GM21528 (cell line): Measurements from ENCODE around the gene DPYD.

Source experiments
- ATAC-seq: cut with Tn5 transposase; IDR thresholded peaks from one replicate; pipeline ENCODE4 v1.9.1; 2021; ENCODE audit warnings: mild to moderate bottlenecking, moderate library complexity; ENCODE audit not compliant: unreplicated experiment, low FRiP score

DPYD gene

DNA sequence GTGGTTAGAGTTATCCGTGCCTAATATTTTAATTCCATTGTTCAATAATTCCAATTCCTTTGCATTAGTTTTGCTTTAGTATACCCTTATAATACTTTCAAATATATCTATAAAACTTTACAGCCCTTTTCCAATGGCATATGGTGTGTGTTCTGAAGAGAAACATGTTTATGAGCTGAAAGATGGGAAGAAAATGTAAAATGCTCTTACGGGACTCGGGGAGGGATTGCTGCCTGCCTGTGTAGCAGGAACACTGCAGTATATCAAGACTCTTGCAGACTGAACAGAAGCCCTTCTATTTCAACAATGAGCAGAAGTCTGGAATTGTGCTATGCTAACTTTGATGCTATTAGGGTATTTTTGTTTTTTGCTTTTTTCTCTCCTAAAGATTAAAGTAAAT, 792.4 kb downstream of the DPYD start:
- no peak for ATAC-seq

DNA sequence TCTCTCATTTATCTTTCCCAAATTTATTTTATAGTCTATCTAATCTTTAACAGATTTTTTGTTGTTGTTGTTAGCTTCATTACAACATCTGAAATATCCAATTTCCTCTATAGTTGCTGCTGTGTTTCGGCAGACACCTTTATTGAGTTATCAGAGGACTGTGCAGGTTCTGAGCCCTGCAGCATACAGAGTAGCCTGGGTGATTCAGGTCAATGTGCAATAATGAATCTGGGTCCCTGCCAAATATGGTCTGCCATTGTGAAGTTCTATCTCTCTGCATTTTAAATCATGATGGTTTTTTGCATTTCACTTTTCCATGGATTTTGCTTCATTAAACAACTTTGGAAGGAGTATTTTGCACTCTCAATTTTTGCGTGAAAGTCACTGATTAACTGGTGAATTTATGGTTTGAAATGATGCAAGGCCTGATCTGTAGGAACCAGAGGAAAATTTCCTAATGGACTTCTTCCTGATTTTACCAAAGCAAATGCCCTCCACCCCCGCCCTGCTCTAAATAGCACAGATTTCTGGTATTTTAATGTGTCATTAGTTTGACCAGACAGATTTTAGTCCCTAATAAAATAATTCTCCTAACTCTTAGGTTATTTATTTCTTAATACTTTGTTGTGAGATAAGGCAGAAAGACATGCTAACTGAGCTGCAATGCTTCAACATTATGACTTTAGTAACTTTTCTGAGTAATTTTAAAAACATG, 797.0 kb downstream of the DPYD start:
- no peak for ATAC-seq

DNA sequence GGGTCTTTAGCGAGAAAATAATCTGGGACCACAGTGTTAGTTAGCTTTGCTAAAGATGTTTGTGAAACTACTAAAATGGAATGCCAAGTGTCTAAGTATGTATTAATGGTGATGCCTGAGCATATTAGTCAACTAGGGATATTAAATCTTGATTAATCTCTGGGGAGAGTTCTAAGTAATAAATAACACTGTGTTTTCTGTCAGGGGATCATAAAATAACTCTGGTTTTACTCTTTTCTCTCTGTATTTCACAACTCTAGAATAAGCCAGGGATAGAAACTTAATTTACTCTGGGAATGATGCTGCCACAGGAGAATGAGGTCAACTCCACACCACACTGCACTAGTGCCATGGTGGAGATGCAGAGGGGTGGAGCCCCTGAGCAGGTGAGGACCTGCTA, 800.0 kb downstream of the DPYD start:
- no peak for ATAC-seq

DNA sequence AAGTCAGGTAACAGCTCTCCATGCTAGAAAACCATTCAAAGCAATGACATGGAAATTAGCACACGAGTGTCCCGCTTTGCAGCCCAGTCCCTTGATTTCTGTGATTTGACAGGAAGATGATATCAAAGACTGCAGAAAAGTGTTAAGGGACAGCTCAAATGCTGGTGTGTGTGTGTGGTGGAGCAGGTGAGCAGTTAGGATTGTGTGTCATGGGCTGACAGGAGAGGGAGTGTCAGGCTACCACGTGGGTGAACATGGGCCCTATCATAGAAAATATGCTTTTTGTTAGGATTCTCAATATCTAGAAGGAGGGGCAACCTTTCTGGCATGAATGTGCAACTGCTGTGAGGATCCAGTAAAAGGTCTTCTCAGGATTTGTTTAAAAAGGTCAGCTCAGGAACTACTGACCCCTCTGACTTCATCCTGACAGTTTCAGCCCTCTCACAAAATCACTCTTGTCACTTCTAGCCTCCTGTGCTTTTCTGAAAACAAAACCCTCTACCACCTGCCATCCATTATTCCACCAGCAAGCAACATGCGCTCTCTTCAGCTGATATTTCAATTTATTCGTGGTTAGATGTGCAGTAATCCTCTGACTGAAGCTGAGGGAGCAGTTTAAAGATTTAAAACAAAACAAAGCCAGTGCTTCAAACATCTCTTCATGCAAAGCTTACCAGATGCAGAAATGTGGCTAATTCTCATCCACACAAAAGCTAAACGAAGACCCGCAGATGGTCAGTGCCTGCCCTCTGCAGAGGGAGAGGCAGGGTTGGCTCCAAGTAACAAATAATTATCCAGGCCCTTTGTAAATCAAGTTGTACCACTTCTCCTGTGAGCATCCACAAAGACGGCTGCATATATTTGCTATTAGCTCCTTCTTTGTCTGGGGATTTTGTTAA, 801.3 kb downstream of the DPYD start:
- no peak for ATAC-seq

DNA sequence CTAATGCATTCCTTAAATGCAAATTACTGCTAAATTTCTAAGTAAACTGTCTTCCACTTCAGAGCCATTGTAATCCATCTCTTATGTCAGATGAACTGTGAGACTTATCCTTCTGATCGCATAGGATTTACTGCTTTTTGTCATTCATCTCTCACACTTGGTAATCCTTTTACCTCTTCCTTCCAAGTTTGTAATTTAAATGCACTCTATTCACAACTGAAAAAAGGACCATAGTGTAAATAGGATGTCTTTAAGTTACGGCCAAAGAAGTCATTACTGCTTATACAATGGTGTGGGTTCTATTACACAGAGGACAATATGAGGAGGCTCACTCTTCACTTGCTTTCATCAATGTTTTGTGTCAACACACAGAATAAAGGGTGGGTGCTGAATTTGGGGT, 806.0 kb downstream of the DPYD start:
- ATAC-seq = no peak

DNA sequence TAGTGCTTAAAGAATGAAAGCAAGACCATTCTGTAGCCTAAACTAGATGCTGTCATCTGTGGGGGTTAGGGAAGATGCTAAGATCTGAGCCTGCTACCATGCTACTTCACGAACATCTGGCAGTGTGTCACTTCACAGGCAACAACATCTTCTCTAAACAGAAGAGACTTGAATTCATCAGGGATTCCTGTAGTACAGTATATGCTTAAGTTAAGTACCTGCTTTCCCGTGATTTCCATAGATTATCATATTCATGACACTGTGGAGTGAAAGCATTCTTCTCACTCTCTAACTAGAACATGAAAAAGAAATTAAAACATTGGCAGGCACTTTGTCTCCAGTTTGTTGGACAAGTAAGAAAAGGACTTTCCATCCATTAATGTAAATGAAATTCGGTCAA, 808.4 kb downstream of the DPYD start:
- ATAC-seq = no peak

DNA sequence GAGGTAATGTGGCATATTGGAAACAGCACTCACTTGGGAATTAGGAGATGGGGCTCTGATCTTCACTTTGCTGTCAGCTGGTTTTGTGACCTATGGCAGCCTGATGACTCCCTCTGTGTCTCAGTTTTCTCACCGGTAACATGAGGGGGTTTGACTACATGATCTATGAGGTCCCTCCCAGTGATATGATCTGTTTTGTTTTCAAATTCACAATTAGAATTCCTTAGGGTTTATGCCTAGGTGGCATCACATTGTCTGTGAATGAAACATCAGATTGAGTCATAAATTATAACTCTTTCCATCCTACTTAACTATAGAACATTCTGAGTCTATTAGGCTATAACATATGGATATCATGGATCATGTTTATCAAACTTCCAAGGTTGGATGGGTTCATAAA, 812.7 kb downstream of the DPYD start:
- no peak for ATAC-seq

DNA sequence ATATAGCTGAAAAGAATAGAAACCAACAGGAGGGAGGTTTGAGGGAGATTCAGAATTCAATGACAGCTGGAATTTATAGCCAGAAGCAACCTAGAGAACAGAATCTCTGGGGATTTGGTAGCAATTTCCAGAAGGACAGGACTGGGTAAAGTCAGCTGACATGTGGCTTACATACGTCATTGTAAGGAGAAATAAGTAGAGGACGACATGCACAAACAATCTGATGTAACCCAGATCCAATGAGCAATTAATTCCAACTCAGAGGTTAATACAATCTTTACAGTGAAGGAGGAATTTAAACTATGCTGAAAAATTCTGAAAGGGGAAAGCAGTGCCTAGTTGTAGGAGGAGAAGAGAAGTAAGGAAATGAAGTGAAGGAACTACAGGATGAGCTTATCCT, 815.3 kb downstream of the DPYD start:
- ATAC-seq = no peak

DNA sequence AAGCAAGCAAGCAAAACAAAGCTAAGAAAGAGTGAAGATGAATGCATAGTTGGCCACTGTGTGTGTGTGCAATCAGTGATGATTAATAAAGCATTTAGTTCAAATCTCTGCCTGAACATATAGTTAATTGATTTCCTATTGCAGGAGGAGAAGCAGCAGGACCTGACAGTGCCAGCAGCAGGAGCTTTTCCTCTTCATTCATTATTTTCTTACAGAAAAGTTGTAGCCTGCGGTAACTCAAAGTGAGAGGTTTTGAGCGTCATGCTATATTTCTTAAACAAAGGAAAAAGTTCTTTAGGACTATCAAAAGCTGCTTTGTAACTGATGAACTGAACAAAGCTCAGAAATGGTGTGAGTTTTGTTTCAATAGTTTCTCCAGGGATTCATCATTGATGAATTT, 819.3 kb downstream of the DPYD start:
- no peak for ATAC-seq

DNA sequence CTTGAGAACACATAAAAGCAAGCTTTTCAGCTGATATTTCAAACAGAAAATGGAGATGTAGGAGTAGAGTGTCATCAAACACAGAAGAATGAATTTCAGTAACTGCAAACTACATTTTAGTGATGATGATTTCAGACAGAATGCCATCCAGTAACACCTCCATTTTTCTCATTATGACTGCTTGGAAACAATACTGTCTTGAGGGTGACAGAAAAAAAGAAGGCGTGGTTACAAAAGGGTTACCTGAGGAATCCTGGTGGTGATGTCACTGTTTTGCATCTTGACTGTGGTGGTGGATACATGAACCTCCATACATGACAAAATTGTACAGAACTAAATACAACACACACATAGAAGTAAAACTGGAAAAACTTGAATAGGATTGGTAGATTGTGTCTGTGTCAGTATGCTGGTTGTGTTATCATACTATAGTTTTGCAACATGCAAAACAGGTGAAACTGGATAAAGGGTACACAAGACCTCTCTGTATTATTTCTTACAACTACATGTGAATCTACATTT, 823.4 kb downstream of the DPYD start:
- no peak for ATAC-seq

DNA sequence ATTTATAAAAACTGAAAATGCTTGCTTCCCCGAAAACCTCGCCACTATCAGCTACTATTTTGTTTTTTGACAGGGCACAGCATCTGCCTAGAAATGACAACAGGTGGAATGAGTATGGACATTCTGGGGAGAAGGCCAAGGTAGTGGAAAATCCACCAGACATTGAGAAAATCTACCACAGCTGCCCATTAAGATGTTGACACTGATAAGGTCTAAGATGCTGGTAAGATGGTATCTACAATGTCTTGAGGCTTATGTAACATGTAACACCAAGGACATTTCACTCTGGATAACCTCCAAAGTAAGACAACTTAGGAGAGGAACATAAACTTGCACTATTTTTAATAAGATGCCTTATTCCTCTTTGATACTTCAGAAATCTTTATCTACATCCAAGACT, 825.1 kb downstream of the DPYD start:
- no peak for ATAC-seq

DNA sequence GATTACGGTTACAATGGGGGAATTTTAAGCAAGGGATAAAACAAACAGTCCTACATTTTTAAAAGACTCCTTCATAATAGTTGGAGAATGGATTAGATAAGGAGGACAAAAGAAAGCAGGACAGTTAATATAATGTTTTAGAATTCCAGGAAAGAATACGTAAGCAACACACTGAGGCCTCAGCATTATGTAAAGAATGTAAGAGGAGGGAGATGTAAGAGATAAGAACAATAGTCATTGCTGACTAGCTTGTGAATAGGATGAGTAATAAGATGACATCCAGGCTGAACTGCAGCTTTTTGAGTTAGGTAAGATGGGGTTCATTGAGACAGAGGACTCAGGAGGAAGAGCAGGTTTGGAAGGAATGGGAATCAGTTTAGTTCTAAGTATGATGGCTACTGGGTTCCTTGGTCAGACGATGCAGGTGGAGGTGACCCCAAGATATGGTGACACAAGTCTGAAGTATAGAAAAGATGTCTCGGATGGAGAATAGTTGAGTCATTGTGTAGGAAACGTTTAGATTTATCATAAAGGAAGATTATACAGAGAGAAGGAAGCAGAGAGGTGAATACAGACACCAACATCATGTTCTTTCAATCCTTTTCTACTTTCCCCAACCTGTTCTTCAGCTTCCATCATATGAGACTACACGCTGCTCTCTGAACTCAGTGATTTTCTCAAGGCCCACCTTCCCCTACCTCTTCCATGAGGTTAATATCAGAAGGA, 826.4 kb downstream of the DPYD start:
- no peak for ATAC-seq

DNA sequence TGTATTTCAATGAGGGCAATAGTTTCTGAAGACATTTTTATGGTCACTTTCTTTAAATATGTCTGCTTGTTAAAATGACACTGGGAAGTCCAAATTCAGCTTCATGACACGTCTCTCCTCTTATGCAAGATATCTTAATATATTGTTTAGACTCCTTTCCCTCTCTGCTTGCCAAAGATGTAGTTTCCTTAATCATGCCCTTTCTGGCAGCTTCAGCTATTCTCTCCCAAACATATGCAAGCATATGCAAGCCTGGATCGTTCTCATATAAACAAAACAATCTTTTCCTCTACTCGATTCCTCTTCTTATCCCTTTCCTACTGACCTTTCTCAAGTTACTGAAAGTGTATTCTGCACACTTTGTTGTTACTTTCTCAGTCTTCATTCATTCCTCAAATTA, 827.1 kb downstream of the DPYD start:
- no peak for ATAC-seq

DNA sequence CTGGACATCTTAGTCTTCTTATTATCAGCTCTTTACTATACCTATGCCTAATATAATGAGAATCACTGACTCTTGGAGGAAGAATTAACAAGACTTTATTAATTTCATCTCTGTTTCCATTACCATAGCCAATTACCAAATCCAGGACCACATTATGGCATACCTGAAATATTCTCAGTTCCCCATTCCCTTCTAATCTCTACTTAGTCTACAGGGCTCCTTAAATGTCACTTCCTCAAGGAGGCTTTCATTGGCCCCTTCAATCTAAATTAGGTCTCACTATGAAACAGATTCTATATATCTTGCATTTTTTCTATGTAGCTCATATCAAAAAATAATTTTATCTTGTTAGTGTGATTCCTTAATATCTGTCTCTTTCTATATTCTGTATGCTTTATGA, 828.0 kb downstream of the DPYD start:
- no peak for ATAC-seq

DNA sequence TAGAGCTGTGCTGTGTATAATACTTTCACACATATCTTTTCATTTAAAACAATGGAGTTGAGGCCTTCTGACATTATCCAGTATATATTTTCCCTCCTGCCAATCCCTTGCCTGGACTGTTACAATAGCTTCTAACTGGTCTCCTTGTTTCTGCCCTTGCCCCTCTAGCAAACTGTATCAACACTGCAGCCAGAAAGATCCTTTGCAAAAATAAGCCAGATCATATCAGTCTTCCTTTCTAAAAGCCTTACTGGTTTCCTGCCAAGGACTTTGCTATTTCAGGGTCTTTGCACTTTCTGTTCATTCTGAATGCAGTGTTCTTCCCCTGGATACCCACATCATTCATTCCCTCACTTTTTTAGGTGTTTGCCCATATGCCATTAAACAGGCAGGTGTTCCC, 829.2 kb downstream of the DPYD start:
- ATAC-seq = no peak

DNA sequence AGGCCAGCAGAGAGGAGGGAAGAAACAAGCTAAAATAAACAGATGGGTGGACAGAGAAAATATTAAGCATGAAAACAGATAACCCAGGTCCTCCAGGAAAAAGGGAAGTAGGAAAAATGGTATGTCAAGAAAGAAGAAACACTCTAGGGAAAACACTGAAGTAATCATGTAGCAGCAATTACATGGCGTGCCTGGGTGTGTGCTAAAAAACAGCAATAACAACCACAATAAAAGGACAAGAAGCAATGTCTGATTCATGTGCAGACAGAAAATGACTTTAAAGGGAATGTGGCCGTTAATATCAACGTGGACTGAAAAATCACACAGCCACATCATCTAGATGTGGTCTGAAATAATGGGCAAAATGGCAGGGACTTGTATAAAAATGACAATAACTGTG, 829.6 kb downstream of the DPYD start:
- no peak for ATAC-seq

DNA sequence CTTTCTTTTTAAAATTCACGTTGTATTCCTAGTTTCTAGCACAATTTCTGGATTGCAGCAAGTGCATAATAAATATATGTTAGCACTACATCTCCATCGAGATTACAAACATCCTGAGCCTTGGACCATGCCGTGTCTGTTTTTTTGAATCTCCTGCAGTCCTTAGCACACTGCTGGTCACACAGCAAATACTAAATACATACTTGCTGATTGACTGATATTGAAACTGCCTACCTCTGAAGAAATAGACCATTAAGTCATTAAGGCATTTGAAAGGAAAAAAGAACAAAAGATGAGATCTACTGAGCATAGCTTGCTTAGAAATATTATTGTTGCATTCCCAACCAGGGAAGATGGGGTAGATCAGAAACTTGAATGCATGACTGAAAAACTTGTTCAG, 830.1 kb downstream of the DPYD start:
- no peak for ATAC-seq

DNA sequence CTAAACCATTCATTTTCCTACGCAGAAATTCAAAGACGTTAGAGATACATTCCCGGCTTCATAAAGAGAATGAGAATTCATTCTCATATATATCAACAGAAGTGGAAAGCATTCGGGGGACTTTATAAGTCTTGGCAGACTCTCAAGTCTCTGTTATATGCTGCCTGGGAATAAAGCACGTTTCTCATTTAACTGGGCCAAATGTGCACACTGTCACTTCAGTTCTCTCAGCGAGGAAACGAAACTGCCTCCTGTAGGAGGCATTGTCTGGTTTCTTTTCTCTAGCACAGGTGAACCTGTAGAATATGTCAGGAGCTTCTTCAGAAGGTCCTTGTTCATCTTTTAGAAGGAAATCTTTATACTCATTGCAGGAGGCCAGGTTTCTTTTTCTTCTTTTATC, 831.7 kb downstream of the DPYD start:
- no peak for ATAC-seq

DNA sequence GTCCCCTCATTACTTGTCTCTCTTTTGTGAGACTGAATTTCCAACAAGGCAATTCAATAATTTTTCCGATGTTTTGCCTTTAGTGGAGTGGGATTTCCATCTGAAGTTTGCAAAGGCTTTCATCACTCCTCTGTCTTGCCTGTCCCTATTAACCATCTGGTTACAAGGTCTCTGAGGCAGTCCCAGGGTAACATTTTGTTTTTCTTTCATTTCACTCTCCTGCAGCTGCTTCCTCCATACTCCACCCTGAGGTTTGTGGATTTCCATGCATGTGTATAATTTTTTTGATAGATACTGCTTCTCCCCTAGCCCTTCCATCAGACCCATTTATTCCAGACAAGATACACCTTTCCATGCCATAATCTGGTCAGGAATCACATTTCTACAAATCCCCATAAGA, 832.4 kb downstream of the DPYD start:
- ATAC-seq = no peak

DNA sequence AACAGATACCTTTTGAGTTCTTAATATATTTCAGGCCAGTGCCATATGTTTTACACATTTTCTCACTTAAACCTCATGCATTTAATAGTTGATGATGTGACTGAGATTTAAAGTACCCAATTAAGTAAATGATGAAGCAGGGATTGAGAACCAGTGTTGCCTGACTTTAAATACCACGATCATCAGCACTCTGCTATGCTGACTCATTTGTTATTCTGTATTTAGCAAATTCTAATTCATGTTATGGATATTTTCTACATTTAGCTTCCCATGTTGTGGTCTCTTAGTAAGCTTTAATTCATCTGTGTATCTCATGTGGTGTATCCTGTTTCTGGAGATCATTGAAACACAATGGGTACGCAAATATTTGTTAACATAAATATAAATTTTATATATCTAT, 836.3 kb downstream of the DPYD start:
- ATAC-seq = no peak

DNA sequence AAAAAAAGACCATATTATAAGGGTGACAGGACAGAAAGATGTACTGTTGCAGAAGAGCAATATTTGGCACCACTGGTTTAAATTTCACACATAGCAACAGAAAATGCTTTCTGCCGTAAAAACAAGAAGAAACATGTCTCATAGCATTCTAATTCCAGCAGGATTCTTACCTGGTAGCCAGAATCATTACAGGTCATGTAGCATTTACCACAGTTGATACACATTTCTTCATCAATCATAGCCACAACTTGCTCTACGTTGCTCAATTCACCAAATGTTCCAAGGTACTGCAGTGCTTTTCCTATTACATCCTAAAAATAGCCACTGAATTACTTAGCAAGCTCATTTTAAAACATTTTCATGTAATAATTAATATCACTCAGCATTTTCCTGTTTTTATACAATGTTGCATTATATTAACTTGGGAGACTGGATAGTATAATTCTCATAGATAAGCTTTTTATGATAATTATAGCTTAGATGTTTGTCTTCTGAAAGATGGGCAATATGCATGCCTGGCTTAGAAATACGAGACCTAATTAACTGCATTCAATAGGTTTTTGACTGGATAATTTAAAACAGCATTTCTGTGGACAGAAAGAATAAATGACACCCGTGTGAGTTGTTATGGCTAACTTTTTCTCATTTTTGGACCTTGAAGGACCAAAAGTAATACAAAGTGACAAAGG, 838.5 kb downstream of the DPYD start:
- ATAC-seq = no peak
